Prostate gland (tissue), 2 donors: ENCODE data around the gene RASSF5. TPM values are rescaled to one million over a fixed set of nuclear protein-coding genes. Genes with fewer than 3 reads are reported as not detected.

Source experiments
- DNase-seq: peaks from one replicate; pipeline ENCODE4 v3.0.0-alpha.2; 2019; ENCODE audit warnings: low spot score
- H3K27ac ChIP-seq, 2 donors: fragments of 200-600 bp; sonication (generic); 2 replicates each; pipeline ENCODE4 v1.5.1; 2017 to 2019
- H3K27me3 ChIP-seq: fragments of 200-600 bp; sonication (generic); replicated peaks from 2 replicates; pipeline ENCODE4 v1.5.1; 2019; ENCODE audit not compliant: insufficient read depth
- H3K36me3 ChIP-seq, 2 donors: fragments of 200-600 bp; sonication (generic); 1 replicate in 1 of 2; 2 replicates in 1 of 2; pipeline versions ENCODE4 v1.5.1 to v1.8.1; 2017 to 2019
- H3K4me1 ChIP-seq: fragments of 200-600 bp; sonication (generic); replicated peaks from 2 replicates; pipeline ENCODE4 v1.5.1; 2019
- H3K4me3 ChIP-seq, 2 donors: fragments of 200-600 bp; sonication (generic); 2 replicates each; pipeline ENCODE4 v1.5.1; 2017 to 2019
- H3K9me3 ChIP-seq: fragments of 200-600 bp; sonication (generic); 2 replicates; pipeline ENCODE4 v1.5.1; 2017
- POLR2A ChIP-seq: fragments of 450-650 bp; IDR thresholded peaks from one replicate; pipeline ENCODE4 v1.6.1; 2016; ENCODE audit warnings: antibody characterized with exemption, mild to moderate bottlenecking
- POLR2AphosphoS5 ChIP-seq: sonication (generic); formaldehyde crosslinking; IDR thresholded peaks from one replicate; pipeline ENCODE4 v1.6.1; 2017; ENCODE audit warnings: antibody characterized with exemption
- WGBS: methylation state at CpG from one replicate; pipeline ENCODE4 v1.1.5; 2018; 5-methylcytosine and 5-hydroxymethylcytosine counted together
- intact Hi-C: fragments of 100-400 bp; cut with DNase I; formaldehyde crosslinking; loops from one replicate; pipeline ENCODE4 v1.14.2; 2022
- total RNA-seq, 2 donors: library from RNA; depleted of rRNA; stranded (reverse); fragments of >200 nt; gene quantifications; one replicate each; pipeline ENCODE4 v1.1.0, GENCODE V29; 2016
- TF ChIP-seq, protein P1 (sequence below), 4 experiments: fragments of 200-600 bp in 2 of 4; fragments of 450-650 bp in 2 of 4; sonication (generic) in 2 of 4; IDR thresholded peaks; 1 replicate in 3 of 4; 2 replicates in 1 of 4; pipeline ENCODE4 v1.5.1; 2016 to 2019; ENCODE audit warnings: antibody characterized with exemption in 4 of 4, mild to moderate bottlenecking in 2 of 4, moderate library complexity in 2 of 4

RASSF5 gene
- total RNA-seq, 2 donors from 2014 or later: 22.2 to 42.5 TPM

- Histone ChIP-seq H3K36me3 (no peaks in the 10 kb centered on the region), H3K4me1 (no peaks in the 10 kb centered on the region), H3K27me3 (no peaks in the 10 kb centered on the region), H3K9me3 (no peaks in the 10 kb centered on the region), H3K4me3 (no peak overlapping the region), H3K27ac (no peak overlapping the region)
- WGBS: 78% methylated on average over 5 of the region's 5 CpGs
- intact Hi-C loops: no loop called here
- DNase-seq: no peak
- TF ChIP-seq POLR2A (no peak), POLR2AphosphoS5 (no peak)
- TF ChIP-seq, protein P1, sequence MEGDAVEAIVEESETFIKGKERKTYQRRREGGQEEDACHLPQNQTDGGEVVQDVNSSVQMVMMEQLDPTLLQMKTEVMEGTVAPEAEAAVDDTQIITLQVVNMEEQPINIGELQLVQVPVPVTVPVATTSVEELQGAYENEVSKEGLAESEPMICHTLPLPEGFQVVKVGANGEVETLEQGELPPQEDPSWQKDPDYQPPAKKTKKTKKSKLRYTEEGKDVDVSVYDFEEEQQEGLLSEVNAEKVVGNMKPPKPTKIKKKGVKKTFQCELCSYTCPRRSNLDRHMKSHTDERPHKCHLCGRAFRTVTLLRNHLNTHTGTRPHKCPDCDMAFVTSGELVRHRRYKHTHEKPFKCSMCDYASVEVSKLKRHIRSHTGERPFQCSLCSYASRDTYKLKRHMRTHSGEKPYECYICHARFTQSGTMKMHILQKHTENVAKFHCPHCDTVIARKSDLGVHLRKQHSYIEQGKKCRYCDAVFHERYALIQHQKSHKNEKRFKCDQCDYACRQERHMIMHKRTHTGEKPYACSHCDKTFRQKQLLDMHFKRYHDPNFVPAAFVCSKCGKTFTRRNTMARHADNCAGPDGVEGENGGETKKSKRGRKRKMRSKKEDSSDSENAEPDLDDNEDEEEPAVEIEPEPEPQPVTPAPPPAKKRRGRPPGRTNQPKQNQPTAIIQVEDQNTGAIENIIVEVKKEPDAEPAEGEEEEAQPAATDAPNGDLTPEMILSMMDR (IDR thresholded peaks at IDR 0.05): no peak
Observed at GRCh38 chr1:206516728-206516990, 9.3 kb downstream of the RASSF5 start.

- 94% methylated on average over 8 of the region's 8 CpGs for WGBS
- Histone ChIP-seq H3K4me1 (no peaks in the 10 kb centered on the region), H3K27me3 (no peaks in the 10 kb centered on the region), H3K4me3 (no peak overlapping the region), H3K27ac (no peak overlapping the region), H3K36me3 (no peaks in the 10 kb centered on the region), H3K9me3 (no peaks in the 10 kb centered on the region)
- intact Hi-C loops: no loop called here
- no peak for DNase-seq
- TF ChIP-seq POLR2A (no peak), POLR2AphosphoS5 (no peak)
- TF ChIP-seq, protein P1 (IDR thresholded peaks at IDR 0.05): no peak
Observed at GRCh38 chr1:206517784-206518183, 10.5 kb downstream of the RASSF5 start.

- Histone ChIP-seq H3K4me1 (no peaks in the 10 kb centered on the region), H3K27ac (no peak overlapping the region), H3K27me3 (no peaks in the 10 kb centered on the region), H3K36me3 (no peaks in the 10 kb centered on the region), H3K4me3 (no peak overlapping the region), H3K9me3 (no peaks in the 10 kb centered on the region)
- WGBS: 90% methylated on average over 18 of the region's 18 CpGs
- no peak for DNase-seq
- intact Hi-C loops: no loop called here
- TF ChIP-seq, protein P1 (IDR thresholded peaks at IDR 0.05): no peak
- TF ChIP-seq POLR2AphosphoS5 (no peak), POLR2A (no peak)
Observed at GRCh38 chr1:206518206-206518605, 10.9 kb downstream of the RASSF5 start.

DNA sequence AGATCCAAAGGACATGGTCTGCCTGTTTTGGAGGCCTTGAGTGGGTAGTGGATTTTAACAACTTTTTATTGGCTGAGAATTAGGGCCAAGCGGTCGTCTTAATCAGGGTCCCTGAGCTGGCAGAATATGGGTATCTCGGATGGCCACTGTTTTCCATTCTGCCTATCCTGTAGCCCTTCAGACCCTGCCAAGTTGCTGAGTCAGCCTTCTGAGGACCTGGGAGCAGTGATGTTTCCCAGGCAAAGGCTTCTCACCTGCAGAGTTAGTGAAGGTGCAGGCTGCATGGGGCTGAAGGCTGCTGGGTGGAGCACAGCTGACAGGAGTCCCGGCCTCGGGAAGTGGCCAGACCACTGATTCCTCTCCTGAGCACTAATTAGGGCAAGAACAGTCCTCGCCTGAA is 11.4 kb downstream of the RASSF5 start:
- Histone ChIP-seq H3K27me3 (no peaks in the 10 kb centered on the region), H3K9me3 (no peaks in the 10 kb centered on the region), H3K36me3 (no peaks in the 10 kb centered on the region), H3K4me1 (no peaks in the 10 kb centered on the region), H3K4me3 (no peak overlapping the region), H3K27ac (no peak overlapping the region)
- no peak for DNase-seq
- TF ChIP-seq POLR2AphosphoS5: no peak
- intact Hi-C loops: no loop called here
- WGBS: 89% methylated on average over 6 of the region's 6 CpGs

GRCh38 chr1:206521127-206521526 is 13.8 kb downstream of the RASSF5 start:
- intact Hi-C loops: no loop called here
- 28% methylated on average over 5 of the region's 5 CpGs for WGBS
- DNase-seq: peak; percentile 35
- no peaks in the 10 kb centered on the region for H3K4me1 ChIP-seq
- H3K27me3 ChIP-seq: no peaks in the 10 kb centered on the region
- no peaks in the 10 kb centered on the region for H3K9me3 ChIP-seq
- H3K36me3 ChIP-seq: no peaks in the 10 kb centered on the region
- H3K27ac ChIP-seq: no peak overlapping the region
- H3K4me3 ChIP-seq: no peak overlapping the region
- TF ChIP-seq POLR2AphosphoS5 (peak; percentile 25), POLR2A (no peak)
- TF ChIP-seq, protein P1 (IDR thresholded peaks at IDR 0.05): no peak
